SIG-M5 treated with dmso at 0.1 percent for 504 hours (cell line): ENCODE measurements around the gene SOX3.

Experiments used
- DNase-seq: peaks from one replicate; lab custom pipeline; 2025; ENCODE audit not compliant: unreplicated experiment; lab: John Stamatoyannopoulos, UW

The SOX3 gene

DNA sequence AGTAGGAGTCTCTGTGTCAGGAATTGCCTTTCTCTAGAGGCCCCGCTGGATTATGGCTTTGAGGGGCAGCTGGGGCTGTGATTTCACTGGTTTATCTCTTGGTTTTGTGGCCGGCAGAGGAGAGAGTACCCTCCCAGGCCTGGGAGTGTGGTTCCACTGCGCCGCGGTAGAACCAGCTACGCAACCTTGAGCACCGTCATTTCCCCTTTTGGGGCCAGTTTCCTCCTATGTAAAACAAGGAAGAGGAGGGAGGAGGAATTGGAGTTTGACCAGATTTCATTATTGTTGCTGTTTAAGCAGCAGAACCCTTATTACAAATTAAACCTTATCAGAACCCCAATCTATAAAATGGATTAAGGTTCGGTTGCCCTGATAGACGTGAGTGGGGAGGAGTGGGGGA lies 4.4 kb downstream of the SOX3 start:
- DNase-seq, result no peak

DNA sequence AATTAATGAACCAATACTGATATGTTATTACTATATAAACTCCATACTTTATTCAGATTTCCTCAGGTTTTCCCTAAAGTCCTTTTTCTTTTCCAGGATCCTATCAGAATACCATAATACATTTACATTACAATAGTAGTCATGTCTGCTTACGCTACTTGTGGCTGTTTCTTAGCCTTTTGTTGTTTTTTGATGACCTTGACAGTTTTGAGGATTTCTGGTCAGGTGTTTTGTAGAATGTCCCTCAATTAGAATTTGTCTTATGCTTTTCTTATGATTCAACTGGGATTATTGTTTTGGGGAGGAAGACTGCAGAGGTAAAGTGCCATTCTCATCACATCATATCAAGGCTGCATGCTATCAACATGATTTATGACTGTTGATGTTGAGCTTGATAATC lies 9.1 kb downstream of the SOX3 start:
- DNase-seq, result no peak

DNA sequence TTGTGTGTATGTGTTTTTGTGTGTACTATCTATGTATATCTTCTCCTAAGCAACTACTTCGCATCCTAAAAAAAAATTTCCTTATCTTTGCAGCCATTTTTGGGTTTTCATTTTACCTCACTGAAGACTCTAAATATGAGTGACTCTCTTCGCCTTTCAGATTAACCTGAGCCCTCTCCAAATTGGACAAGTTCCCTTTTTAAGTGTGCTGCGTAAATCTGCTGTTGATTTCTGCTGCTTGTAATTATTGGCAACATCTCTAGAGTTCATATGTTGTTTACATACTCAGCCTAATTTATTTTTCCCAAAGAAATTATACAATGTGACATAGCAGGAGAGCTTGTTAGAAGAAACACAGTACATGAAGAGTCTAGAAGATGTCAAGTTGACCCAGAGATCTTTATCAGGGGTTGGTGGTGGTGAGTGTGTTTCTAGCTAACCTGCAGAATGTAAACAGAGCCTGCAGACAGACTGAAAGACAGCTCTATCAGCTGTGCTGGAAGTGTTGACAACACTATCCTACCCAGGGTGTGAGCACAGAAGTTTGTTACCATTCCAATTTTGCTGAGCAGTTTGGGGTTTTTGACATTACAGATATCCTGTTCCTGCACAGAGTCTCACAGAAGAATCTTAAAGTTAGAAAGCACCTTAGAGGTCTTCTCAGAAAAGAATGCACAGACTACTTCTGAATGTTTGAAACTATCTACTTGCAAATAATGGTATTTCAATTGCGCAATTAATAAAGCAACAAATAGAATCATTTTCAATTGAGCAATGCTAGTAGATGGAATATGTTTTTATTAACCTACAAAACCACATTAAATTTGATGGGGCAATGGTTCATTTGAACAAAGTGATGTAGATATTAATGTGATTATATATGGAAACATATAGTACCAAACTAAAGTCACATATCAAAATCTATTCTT lies 12.5 kb downstream of the SOX3 start:
- no peak for DNase-seq

DNA sequence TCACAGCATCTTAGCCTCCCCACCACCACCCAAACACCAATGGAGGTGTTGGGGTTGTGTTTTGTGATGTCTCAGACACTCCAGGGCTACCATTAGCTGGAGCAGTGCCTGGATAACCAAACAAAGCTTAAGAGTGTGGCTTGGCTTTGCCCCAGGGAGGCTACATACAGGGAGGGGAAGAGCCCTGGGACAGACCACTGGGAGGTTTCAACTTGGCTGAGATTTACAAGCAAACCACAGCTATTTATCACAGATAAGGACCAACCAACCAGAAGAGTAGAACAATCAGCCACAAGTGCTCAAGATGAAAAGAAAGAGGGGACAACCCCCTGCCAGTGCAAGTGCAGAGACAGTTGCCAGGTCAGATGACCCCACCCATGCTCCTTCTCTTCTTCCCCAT lies 24.1 kb downstream of the SOX3 start:
- no peak for DNase-seq

DNA sequence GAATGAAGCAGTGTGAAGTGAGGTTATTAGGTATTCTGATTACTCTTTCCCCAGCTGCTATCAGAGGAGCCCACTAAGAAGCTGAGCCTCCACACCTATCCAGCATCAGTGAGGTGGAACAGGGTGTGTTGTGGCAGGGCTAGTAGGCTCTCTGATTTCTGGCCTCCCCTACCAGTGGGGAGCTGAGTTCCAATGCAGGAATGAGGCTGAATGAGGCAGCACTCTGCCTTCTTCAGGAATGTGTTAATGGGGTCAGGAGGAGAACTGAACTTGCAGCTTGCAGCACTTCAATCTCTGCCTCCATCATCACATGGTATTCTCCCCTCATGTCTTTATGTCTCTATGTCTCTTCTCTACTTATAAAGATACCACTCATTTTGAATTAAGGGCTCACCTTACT lies 26.9 kb downstream of the SOX3 start:
- DNase-seq, result no peak

DNA sequence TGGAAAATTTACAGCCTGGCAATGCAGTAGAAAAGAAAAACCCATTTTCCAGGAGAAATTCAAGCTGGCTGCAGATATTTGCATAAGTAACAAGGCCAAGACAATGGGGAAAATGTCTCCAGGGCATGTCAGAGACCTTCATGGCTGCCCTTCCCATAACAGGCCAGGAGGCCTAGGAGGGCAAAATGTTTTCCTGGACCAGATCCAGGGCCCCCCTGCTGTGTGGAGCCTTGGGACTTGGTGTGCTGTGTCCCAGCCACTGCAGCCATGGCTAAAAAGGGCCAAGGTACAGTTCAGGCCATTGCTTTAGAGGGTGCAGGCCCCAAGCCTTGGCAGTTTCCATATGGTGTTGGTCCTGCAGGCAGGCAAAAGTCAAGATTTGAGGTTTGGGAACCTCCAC lies 29.8 kb downstream of the SOX3 start:
- no peak for DNase-seq

DNA sequence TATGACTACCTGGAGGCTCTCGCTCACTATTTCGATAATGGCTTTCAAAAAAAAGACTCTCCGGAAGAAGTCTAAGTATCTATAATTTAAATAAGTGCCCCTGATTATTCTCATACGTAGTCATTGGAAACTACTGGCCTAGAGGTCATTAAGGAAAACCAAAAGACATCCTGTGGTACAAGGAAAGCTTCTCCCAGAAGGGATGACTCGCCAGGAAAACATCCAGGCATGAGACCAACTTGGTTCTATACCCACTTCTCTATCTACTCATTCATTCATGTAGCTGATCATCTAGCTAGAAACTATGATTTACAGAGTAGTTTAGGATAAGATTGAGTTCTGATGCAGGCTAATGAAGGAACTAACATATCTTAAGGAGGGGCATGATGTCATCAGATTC lies 37.7 kb downstream of the SOX3 start:
- DNase-seq, result no peak
